ENCODE results near the gene ZBTB32.
A peak's percentile ranks its signal among the peaks of the same experiment; 100 is the strongest.

ZBTB32 gene

DNA sequence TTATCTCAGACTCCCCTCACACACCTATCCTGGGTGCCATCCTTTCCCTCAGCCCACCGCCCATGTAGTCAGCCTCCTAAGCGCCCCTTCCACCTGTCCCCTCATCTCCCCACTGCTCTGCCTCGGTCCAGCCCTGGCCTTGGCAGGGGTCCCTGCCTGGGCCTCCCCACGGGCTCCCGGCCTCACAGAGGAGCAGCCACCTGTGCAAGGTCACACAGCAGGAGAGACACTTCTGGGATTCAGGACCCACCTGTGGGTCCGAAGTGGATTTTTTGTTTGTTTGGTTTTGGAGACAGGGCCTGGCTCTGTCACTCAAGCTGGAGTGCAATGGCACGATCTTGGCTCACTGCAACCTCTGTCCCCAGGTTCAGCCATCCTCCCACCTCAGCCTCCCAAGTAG, 38.8 kb upstream of the ZBTB32 start:
- CTCF ChIA-PET, result interaction anchor here (0.6 kb wide), 1 partner anchor 864 kb away, joined by 6 read pairs; no protein-coding TSS in a partner anchor
- POLR2A ChIA-PET, result interaction anchor here (1.1 to 1.5 kb wide), 2 partner anchors 12 to 17 kb away, joined by 4 to 5 read pairs; partner anchors contain the start of gene COX6B1
- Histone ChIP-seq H3K4me3 (ENCODE audit: low read depth, low read length) (no peak overlapping the region), H3K36me3 (ENCODE audit: control insufficient read depth in 2 of 2, insufficient read depth in 1 of 2, low read length in 2 of 2) (peaks cover 4 to 8% of the 10 kb centered on the region in 2 experiments; a peak in 2 of 3 replicates), H3K27ac (ENCODE audit: extremely low read depth, low read depth, low read length) (no peak overlapping the region), H3K4me1 (ENCODE audit: control insufficient read depth, insufficient read depth, low read length) (no peaks in the 10 kb centered on the region), H3K9me3 (ENCODE audit: control insufficient read depth, insufficient read depth, low read depth, low read length) (no peaks in the 10 kb centered on the region)
- no peak for TF ChIP-seq ZNF555 (tag by site-specific recombination; conservative IDR thresholded peaks at IDR 0.05)
- TF ChIP-seq, protein P1, sequence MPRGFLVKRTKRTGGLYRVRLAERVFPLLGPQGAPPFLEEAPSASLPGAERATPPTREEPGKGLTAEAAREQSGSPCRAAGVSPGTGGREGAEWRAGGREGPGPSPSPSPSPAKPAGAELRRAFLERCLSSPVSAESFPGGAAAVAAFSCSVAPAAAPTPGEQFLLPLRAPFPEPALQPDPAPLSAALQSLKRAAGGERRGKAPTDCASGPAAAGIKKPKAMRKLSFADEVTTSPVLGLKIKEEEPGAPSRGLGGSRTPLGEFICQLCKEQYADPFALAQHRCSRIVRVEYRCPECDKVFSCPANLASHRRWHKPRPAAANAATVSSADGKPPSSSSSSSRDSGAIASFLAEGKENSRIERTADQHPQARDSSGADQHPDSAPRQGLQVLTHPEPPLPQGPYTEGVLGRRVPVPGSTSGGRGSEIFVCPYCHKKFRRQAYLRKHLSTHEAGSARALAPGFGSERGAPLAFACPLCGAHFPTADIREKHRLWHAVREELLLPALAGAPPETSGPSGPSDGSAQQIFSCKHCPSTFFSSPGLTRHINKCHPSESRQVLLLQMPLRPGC (tag by site-specific recombination; IDR thresholded peaks at IDR 0.05), result no peak
- TF ChIP-seq, protein P2, sequence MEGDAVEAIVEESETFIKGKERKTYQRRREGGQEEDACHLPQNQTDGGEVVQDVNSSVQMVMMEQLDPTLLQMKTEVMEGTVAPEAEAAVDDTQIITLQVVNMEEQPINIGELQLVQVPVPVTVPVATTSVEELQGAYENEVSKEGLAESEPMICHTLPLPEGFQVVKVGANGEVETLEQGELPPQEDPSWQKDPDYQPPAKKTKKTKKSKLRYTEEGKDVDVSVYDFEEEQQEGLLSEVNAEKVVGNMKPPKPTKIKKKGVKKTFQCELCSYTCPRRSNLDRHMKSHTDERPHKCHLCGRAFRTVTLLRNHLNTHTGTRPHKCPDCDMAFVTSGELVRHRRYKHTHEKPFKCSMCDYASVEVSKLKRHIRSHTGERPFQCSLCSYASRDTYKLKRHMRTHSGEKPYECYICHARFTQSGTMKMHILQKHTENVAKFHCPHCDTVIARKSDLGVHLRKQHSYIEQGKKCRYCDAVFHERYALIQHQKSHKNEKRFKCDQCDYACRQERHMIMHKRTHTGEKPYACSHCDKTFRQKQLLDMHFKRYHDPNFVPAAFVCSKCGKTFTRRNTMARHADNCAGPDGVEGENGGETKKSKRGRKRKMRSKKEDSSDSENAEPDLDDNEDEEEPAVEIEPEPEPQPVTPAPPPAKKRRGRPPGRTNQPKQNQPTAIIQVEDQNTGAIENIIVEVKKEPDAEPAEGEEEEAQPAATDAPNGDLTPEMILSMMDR (tag by site-specific recombination; IDR thresholded peaks at IDR 0.05), result no peak
- no peak for TF ChIP-seq YY1 (tag by site-specific recombination; IDR thresholded peaks at IDR 0.05)
- TF ChIP-seq ZNF529 (tag by site-specific recombination; IDR thresholded peaks at IDR 0.05; ENCODE audit: insufficient replicate concordance), result no peak
- TF ChIP-seq GLIS1 (tag by site-specific recombination; IDR thresholded peaks at IDR 0.05), result peak; percentile 22; the same call in 1 of the 2 replicates
- peak; percentile 49; the same call in 1 of the 2 replicates for TF ChIP-seq SCRT2 (tag by site-specific recombination; IDR thresholded peaks at IDR 0.05)
- TF ChIP-seq, protein P3, sequence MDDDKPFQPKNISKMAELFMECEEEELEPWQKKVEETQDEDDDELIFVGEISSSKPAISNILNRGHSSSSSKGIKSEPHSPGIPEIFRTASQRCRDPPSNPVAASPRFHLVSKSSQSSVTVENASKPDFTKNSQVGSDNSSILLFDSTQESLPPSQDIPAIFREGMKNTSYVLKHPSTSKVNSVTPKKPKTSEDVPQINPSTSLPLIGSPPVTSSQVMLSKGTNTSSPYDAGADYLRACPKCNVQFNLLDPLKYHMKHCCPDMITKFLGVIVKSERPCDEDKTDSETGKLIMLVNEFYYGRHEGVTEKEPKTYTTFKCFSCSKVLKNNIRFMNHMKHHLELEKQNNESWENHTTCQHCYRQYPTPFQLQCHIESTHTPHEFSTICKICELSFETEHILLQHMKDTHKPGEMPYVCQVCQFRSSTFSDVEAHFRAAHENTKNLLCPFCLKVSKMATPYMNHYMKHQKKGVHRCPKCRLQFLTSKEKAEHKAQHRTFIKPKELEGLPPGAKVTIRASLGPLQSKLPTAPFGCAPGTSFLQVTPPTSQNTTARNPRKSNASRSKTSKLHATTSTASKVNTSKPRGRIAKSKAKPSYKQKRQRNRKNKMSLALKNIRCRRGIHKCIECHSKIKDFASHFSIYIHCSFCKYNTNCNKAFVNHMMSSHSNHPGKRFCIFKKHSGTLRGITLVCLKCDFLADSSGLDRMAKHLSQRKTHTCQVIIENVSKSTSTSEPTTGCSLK (tag by site-specific recombination; IDR thresholded peaks at IDR 0.05), result no peak
- TF ChIP-seq ZNF394 (tag by site-specific recombination; IDR thresholded peaks at IDR 0.05; ENCODE audit: borderline replicate concordance), result no peak
- no peak for TF ChIP-seq ZNF521 (tag by site-specific recombination; IDR thresholded peaks at IDR 0.05)
- no peak for TF ChIP-seq KLF1 (tag by site-specific recombination; IDR thresholded peaks at IDR 0.05)
- TF ChIP-seq GFI1B (tag by site-specific recombination; IDR thresholded peaks at IDR 0.05), result no peak
- TF ChIP-seq ZNF426 (tag by site-specific recombination; IDR thresholded peaks at IDR 0.05), result no peak
- TF ChIP-seq, protein P4, sequence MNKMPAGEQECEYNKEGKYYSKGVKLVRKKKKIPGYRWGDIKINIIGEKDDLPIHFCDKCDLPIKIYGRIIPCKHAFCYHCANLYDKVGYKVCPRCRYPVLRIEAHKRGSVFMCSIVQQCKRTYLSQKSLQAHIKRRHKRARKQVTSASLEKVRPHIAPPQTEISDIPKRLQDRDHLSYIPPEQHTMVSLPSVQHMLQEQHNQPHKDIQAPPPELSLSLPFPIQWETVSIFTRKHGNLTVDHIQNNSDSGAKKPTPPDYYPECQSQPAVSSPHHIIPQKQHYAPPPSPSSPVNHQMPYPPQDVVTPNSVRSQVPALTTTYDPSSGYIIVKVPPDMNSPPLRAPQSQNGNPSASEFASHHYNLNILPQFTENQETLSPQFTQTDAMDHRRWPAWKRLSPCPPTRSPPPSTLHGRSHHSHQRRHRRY (tag by site-specific recombination; IDR thresholded peaks at IDR 0.05), result no peak
- peak; percentile 78 for TF ChIP-seq SCRT1 (tag by site-specific recombination; IDR thresholded peaks at IDR 0.05; ENCODE audit: borderline replicate concordance)

DNA sequence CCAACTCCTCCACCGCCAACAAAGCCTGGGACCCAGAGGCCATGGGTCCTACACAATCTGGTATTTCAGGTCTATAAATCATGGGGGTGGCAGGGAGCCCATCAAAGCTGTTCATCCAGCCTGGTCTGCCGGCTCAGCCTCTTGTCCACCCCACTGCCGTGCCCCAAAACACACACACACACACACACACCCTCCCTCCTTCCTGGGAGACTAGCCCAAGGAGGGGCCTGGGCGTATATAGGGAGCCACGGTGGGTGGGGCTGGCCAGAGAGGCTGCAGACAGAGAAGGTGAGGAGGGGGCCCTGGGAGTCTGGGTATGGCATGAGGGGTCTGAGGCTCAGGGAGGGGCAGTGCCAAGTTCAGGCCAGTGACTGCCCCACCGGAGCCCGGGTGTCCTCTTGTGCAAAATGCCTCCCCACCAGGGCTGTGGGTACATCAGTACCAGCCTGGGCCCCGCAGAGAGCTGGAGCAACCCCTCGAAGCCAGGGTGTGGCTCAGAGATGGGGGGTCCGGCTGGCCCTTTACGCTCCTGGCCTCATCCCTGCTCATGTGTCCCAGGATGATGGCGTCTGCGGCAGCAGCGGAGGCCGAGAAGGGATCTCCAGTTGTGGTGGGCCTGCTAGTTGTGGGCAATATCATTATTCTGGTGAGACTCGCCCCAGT, 38.0 kb upstream of the ZBTB32 start, which contains the start of gene UPK1A:
UPK1A (plus strand) TSS at position 267 of the 663 bp plus-strand sequence; CDS start at position 563, 296 bp downstream.
- no peaks in the 10 kb centered on the region for H3K4me1 ChIP-seq (ENCODE audit: control insufficient read depth, insufficient read depth, low read length)
- H3K9me3 ChIP-seq (ENCODE audit: control insufficient read depth, insufficient read depth, low read depth, low read length), result no peaks in the 10 kb centered on the region
- H3K27ac ChIP-seq (ENCODE audit: extremely low read depth, low read depth, low read length), result no peak within 1 kb of the TSS
- peak; percentile 68 for TF ChIP-seq KLF1 (tag by site-specific recombination; IDR thresholded peaks at IDR 0.05)
- no peak for TF ChIP-seq TRIM28 (IDR thresholded peaks at IDR 0.05; ENCODE audit: borderline replicate concordance, low read length)
- no peak for TF ChIP-seq ZNF473 (tag by site-specific recombination; IDR thresholded peaks at IDR 0.05)
- no peak for TF ChIP-seq ZNF10 (tag by site-specific recombination; IDR thresholded peaks at IDR 0.05)
- no peak for TF ChIP-seq KLF8 (tag by site-specific recombination; IDR thresholded peaks at IDR 0.05)
- TF ChIP-seq EGR2 (tag by site-specific recombination; IDR thresholded peaks at IDR 0.05; ENCODE audit: low read depth), result peak; percentile 19; the same call in 1 of the 2 replicates
- TF ChIP-seq ZNF624 (tag by site-specific recombination; IDR thresholded peaks at IDR 0.05), result no peak
- no peak for TF ChIP-seq MYNN (tag by site-specific recombination; IDR thresholded peaks at IDR 0.05; ENCODE audit: borderline replicate concordance)
- TF ChIP-seq, protein P5, sequence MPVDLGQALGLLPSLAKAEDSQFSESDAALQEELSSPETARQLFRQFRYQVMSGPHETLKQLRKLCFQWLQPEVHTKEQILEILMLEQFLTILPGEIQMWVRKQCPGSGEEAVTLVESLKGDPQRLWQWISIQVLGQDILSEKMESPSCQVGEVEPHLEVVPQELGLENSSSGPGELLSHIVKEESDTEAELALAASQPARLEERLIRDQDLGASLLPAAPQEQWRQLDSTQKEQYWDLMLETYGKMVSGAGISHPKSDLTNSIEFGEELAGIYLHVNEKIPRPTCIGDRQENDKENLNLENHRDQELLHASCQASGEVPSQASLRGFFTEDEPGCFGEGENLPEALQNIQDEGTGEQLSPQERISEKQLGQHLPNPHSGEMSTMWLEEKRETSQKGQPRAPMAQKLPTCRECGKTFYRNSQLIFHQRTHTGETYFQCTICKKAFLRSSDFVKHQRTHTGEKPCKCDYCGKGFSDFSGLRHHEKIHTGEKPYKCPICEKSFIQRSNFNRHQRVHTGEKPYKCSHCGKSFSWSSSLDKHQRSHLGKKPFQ (tag by site-specific recombination; IDR thresholded peaks at IDR 0.05), result no peak
- peak; percentile 13; the same call in 1 of the 2 replicates for TF ChIP-seq GLIS2 (tag by site-specific recombination; IDR thresholded peaks at IDR 0.05)
- no peak for TF ChIP-seq HOXC10 (CRISPR knock-in tag; IDR thresholded peaks at IDR 0.05)
- no peak for TF ChIP-seq KLF9 (tag by site-specific recombination; IDR thresholded peaks at IDR 0.05; ENCODE audit: low read depth)
- no peak within 1 kb of the TSS for H3K4me3 ChIP-seq (ENCODE audit: low read depth, low read length)
- ChIA-PET CTCF (interaction anchor here (0.8 kb wide), 1 partner anchor 27 kb away, joined by 3 read pairs; no protein-coding TSS in a partner anchor), POLR2A (interaction anchor here (0.7 to 1.5 kb wide), 5 partner anchors 11 to 108 kb away, joined by 3 to 8 read pairs (median 4); partner anchors contain the start of genes COX6B1 and LIN37)
- peaks cover 1 to 8% of the 10 kb centered on the region in 2 experiments; a peak in 2 of 3 replicates for H3K36me3 ChIP-seq (ENCODE audit: control insufficient read depth in 2 of 2, insufficient read depth in 1 of 2, low read length in 2 of 2)

All from HEK293 (cell line).